Measurements from ENCODE around the gene SPINT2. TPM values are rescaled to one million over a fixed set of nuclear protein-coding genes. Genes with fewer than 3 reads are reported as not detected.

Gene SPINT2
- total and polyA plus RNA-seq, 5 experiments from 2014 or later = 49.6 to 162 (median 139) TPM

DNA sequence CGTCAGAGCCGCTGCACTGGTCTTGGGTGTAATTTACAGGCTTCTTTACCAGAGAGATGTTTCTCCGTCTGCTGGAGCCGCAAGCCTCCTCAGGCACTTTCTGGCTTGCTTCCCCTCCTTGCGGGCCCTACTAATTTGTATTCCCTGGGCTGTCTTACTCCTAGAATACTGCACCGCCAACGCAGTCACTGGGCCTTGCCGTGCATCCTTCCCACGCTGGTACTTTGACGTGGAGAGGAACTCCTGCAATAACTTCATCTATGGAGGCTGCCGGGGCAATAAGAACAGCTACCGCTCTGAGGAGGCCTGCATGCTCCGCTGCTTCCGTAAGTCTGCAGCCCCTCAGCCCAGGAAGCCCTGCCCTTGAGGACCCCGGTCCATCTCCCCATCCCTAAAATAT is 25.6 kb downstream of the SPINT2 start:
- Mint-ChIP-seq H3K36me3 (peaks cover 0 to 71% (median 21%) of the 10 kb centered on the region in 3 donors), H3K4me3 (no peak overlapping the region), H3K27ac (no peak overlapping the region), H3K4me1 (peaks cover 0 to 4% (median 1%) of the 10 kb centered on the region in 4 donors), H3K9me3 (no peaks in the 10 kb centered on the region), H3K27me3 (no peaks in the 10 kb centered on the region)
- POLR2A ChIA-PET = no interaction called here
- DNase-seq (peak in 1 of 10 donors; percentile 28), ATAC-seq (no peak)

DNA sequence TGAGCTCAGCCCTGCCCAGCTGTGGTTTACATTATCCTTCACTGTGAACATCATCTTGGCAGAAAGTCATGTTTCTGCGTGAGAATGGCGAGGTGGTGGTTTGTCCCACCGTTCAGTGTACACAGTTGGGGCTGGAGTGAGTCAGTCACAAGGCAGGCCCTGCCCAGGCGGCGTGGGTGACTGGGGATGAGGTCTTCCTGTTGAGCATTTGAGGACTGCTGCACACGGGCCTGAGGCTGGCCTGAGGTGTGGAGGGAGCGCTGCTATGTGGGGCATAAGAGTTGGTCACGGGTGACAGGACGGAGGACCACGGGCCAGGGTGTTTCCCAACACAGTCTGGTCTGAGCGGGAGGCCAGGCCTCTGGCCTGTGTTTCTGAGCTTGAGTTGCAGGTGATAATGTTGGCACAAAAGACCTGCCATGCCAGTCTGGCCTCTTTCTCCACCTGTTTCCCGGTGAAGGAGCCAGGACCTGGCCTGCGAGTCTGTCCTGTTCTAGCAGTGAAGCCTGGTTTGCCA is 26.3 kb downstream of the SPINT2 start:
- ATAC-seq (no peak), DNase-seq (peak in 1 of 10 donors; percentile 43)
- Mint-ChIP-seq H3K36me3 (peaks cover 0 to 66% (median 21%) of the 10 kb centered on the region in 3 donors), H3K27me3 (no peaks in the 10 kb centered on the region), H3K9me3 (no peaks in the 10 kb centered on the region), H3K4me1 (peaks cover 0 to 4% (median 1%) of the 10 kb centered on the region in 4 donors), H3K27ac (peak overlapping the region in 3 of 10 donors; percentile 41 to 57 (median 43)), H3K4me3 (no peak overlapping the region)
- POLR2A ChIA-PET = no interaction called here

DNA sequence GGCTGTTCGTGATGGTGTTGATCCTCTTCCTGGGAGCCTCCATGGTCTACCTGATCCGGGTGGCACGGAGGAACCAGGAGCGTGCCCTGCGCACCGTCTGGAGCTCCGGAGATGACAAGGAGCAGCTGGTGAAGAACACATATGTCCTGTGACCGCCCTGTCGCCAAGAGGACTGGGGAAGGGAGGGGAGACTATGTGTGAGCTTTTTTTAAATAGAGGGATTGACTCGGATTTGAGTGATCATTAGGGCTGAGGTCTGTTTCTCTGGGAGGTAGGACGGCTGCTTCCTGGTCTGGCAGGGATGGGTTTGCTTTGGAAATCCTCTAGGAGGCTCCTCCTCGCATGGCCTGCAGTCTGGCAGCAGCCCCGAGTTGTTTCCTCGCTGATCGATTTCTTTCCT is 27.5 kb downstream of the SPINT2 start:
- H3K4me1 Mint-ChIP-seq = peaks cover 0 to 4% (median 1%) of the 10 kb centered on the region in 4 donors
- H3K9me3 Mint-ChIP-seq = no peaks in the 10 kb centered on the region
- H3K27me3 Mint-ChIP-seq = no peaks in the 10 kb centered on the region
- peak overlapping the region in 1 of 10 donors; percentile 53 for H3K27ac Mint-ChIP-seq
- POLR2A ChIA-PET = interaction anchor here (0.5 kb wide), 1 partner anchor 41 kb away, joined by 3 read pairs; no protein-coding TSS in a partner anchor
- ATAC-seq (no peak), DNase-seq (no peak)
- H3K36me3 Mint-ChIP-seq = peaks cover 0 to 55% (median 17%) of the 10 kb centered on the region in 3 donors
- no peak overlapping the region for H3K4me3 Mint-ChIP-seq

DNA sequence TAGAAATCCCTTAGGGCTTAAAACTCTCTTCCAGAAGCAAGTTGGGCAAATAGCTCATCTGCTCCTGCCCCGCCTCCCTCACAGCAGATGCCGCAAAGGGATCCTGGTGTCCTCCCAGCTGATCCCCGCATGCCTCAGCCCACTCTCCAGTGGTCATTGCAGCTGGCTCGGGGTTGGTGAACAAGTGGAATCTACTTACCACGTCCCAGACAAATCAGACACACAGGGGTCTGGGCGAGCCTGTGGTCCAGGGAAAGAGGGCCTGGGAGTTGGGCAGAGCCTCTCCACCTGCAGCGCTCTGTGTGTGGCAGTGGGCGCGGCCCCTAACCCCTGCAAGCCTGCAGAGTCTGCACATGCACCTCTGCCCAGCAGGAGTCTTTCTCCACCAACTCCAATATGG is 28.9 kb downstream of the SPINT2 start:
- no peak overlapping the region for H3K27ac Mint-ChIP-seq
- ATAC-seq = no peak
- peak in 1 of 10 donors; percentile 19 for DNase-seq
- no peak overlapping the region for H3K4me3 Mint-ChIP-seq
- no peaks in the 10 kb centered on the region for H3K9me3 Mint-ChIP-seq
- H3K27me3 Mint-ChIP-seq = no peaks in the 10 kb centered on the region
- H3K4me1 Mint-ChIP-seq = peaks cover 0 to 2% (median 0%) of the 10 kb centered on the region in 4 donors
- POLR2A ChIA-PET = no interaction called here
- H3K36me3 Mint-ChIP-seq = peaks cover 0 to 44% (median 9%) of the 10 kb centered on the region in 3 donors

DNA sequence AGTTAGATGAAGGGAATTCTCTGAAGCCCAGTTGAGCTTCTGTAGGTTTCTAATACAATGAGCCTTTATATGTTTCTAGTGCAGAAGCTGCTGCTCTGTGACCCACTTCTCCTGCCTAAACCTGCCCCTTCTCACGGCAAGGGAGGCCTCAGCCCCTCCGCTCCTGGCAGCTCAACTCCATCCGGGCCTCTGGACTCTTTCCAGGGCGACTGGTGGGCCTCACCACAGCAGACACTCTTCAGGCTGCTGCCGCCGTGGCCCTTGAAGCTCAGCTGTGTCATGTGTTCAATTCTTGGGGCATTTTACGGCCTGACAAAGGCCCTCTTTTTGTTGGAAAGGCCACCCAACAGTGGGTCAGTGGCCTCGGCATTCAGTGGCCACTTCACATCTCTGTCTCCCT is 29.7 kb downstream of the SPINT2 start:
- no peak for ATAC-seq

DNA sequence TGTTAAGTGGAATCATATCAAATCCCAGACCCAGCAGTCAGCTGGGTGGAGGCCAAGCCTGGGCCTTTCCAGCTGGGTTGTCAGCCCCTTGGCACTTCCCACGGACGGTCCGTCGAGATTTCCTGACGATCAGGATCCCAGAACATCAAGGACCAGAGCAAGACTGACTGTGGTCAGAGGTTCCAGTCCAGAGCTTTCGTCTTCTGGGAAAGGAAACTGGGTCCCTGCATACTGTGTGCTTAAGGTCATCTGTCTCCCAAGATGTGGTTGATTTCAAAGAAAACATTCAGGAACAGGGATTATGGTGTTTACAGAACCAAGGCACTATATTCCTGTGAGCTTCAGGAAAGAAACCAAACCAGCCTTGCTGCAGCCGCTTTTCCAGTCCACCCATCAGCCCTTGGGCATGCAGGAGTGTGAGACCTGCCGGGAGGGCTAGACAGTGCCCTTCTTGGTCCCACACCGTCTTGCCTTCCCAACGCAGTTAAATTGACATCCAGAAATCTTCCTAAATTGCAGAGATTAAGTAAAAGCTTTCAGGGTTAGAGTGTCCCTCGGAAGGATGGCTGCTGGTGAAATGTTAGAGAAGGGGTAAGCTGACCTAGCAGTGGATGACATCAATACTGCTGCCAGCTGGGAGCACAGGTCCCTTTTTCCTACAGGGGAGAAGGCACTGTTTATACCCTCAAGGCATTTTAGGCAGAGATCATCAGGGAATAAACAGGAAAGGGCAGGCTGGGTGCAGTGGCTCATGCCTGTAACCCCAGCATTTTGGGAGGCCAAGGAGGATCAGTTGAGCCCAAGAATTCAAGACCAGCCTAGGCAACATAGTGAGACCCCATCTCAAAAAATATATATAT is 34.7 kb downstream of the SPINT2 start:
- POLR2A ChIA-PET = no interaction called here
- no peaks in the 10 kb centered on the region for H3K9me3 Mint-ChIP-seq
- ATAC-seq (no peak), DNase-seq (peak in 1 of 10 donors; percentile 36)
- no peaks in the 10 kb centered on the region for H3K27me3 Mint-ChIP-seq
- H3K4me1 Mint-ChIP-seq = peaks cover 0 to 3% (median 0%) of the 10 kb centered on the region in 4 donors
- no peak overlapping the region for H3K4me3 Mint-ChIP-seq
- peaks cover 0 to 2% (median 0%) of the 10 kb centered on the region in 3 donors for H3K36me3 Mint-ChIP-seq
- H3K27ac Mint-ChIP-seq = peak overlapping the region in 1 of 10 donors; percentile 37

More for the DNA sequence above, 29.7 kb downstream of the SPINT2 start:
- Mint-ChIP-seq H3K4me1 (peaks cover 0 to 2% (median 0%) of the 10 kb centered on the region in 4 donors), H3K27me3 (no peaks in the 10 kb centered on the region), H3K4me3 (no peak overlapping the region), H3K36me3 (peaks cover 0 to 38% (median 9%) of the 10 kb centered on the region in 3 donors), H3K9me3 (no peaks in the 10 kb centered on the region), H3K27ac (peak overlapping the region in 1 of 10 donors; percentile 52)
- POLR2A ChIA-PET = no interaction called here
- peak in 1 of 10 donors; percentile 19 for DNase-seq

DNA sequence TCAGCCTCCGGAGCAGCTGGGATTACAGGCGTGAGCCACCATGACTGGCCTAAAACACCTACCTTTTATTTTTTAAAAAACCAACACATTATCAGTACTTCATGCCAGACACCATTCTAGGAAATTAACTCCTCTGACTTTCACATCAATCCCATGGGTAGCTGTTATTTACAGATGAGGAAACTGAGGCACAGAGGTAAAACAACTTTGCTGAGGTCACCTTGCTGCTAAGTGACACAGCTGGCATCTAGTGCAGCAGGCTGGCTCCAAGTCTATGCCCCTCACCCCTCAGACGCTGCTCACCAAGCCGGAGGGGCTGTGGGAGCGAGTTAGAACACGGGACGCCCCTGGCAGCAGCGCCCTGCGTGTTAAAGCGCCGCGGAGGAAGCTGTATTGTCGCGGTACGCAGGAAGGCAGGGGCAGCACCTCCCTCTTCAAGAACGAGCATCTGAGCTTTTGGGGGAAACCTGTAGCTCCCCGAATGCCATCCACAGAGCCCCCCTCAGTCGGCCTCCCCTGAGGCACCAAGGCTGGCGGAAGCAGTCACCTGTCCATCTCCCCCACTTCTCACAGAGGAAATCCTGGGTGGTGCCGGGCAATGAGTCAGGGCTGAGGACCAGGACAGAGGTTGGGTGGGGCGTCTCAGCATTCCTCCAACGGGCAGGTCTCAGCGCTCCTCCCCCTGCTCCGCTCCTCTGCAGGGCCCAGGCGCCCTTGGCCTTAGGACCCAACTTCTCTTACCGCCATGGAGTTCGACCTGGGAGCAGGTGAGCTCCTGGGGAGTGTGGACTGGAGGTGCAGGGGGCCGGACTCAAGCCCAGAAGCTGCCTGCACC is 39.4 kb downstream of the SPINT2 start, which contains the start of gene C19orf33:
Gene C19orf33 (plus strand): TSS at position 735 of the 835 bp plus-strand sequence. CDS start 11 bp downstream, at position 746.
- Mint-ChIP-seq H3K27me3 (no peaks in the 10 kb centered on the region), H3K4me1 (peaks cover 0 to 3% (median under 1%) of the 10 kb centered on the region in 4 donors), H3K9me3 (no peaks in the 10 kb centered on the region), H3K36me3 (peaks cover 0 to 23% (median 2%) of the 10 kb centered on the region in 3 donors), H3K27ac (peak within 1 kb of the TSS in 1 of 10 donors; percentile 11), H3K4me3 (no peak within 1 kb of the TSS)
- no peak for DNase-seq
- no peak for ATAC-seq
- POLR2A ChIA-PET = interaction anchor here (1.0 kb wide), 1 partner anchor 38 kb away, joined by 4 read pairs; no protein-coding TSS in a partner anchor

DNA sequence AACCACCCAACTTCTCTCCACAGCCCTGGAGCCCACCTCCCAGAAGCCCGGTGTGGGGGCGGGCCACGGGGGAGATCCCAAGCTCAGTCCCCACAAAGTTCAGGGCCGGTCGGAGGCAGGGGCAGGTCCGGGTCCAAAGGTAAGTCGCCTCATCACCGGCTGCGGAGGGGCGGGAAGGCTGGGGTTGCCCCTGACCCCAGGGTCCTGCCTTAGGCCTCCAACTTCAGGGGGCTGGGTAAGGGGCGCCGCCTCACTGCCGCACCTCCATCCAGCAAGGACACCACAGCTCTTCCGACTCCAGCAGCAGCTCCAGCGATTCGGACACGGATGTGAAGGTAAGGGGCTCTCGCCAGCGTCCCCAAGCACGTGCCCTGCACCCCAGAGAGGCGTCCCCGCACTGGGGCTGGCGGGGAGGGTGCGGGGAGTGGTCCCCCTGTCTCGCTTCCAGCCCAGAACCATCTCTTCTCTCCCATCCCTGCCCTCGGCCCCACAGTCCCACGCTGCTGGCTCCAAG is 40.0 kb downstream of the SPINT2 start:
- H3K4me3 Mint-ChIP-seq = no peak overlapping the region
- DNase-seq (no peak), ATAC-seq (no peak)
- peaks cover 0 to 3% (median under 1%) of the 10 kb centered on the region in 4 donors for H3K4me1 Mint-ChIP-seq
- H3K36me3 Mint-ChIP-seq = peaks cover 0 to 24% (median 2%) of the 10 kb centered on the region in 3 donors
- H3K27me3 Mint-ChIP-seq = no peaks in the 10 kb centered on the region
- H3K9me3 Mint-ChIP-seq = no peaks in the 10 kb centered on the region
- no peak overlapping the region for H3K27ac Mint-ChIP-seq
- POLR2A ChIA-PET = interaction anchor here (1.0 kb wide), 1 partner anchor 39 kb away, joined by 4 read pairs; no protein-coding TSS in a partner anchor

DNA sequence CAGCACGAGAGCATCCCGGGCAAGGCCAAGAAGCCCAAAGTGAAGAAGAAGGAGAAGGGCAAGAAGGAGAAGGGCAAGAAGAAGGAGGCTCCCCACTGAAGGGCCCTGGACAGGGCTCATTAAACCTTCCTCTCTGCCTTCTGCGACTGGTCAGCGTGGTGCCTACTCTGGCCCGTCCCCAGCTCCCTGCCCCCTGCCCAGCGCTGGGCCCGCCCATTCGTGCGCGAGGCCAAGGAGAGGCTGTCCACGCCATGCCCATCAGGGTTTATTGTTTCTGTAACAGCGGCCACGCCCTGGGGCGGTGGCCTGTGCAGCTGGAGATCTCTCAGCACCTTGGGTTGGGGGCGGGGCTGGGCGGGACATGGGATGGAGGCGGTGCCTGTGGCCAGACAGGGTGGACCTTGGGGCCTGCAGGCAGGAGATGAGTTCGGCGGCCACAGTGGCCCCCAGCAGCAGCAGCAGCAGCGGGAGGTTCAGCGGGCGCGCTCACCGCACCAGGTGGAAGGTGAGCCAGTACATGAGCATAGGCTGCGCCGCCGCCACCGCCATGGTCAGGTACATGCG is 40.6 kb downstream of the SPINT2 start:
- peaks cover 0 to 24% (median 2%) of the 10 kb centered on the region in 3 donors for H3K36me3 Mint-ChIP-seq
- peaks cover 0 to 3% (median under 1%) of the 10 kb centered on the region in 4 donors for H3K4me1 Mint-ChIP-seq
- H3K27me3 Mint-ChIP-seq = no peaks in the 10 kb centered on the region
- ATAC-seq (no peak), DNase-seq (no peak)
- H3K4me3 Mint-ChIP-seq = no peak overlapping the region
- no peak overlapping the region for H3K27ac Mint-ChIP-seq
- H3K9me3 Mint-ChIP-seq = no peaks in the 10 kb centered on the region
- POLR2A ChIA-PET = no interaction called here

DNA sequence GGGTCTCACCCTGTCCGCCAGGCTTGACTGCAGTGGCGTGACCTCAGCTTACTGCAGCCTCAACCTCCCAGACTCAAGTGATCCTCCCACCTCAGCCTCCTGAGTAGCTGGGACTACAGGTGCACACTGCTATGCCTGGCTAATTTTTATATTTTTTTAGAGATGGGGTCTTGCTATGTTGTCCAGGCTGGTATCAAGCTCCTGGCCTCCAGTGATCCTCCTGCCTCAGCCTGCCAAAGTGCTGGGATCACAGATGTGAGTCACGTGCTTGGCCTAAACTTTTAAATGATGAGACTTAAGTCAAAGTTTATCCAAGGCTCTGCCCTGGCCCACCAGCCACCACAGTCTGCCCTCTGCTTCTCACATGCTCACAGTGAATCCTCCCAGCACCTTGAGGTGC is 41.9 kb downstream of the SPINT2 start:
- Mint-ChIP-seq H3K27me3 (no peaks in the 10 kb centered on the region), H3K36me3 (peaks cover 0 to 24% (median 2%) of the 10 kb centered on the region in 3 donors), H3K4me3 (no peak overlapping the region), H3K9me3 (no peaks in the 10 kb centered on the region), H3K27ac (no peak overlapping the region), H3K4me1 (peaks cover 2 to 6% (median 4%) of the 10 kb centered on the region in 4 donors)
- ATAC-seq (no peak), DNase-seq (no peak)
- POLR2A ChIA-PET = interaction anchor here (0.7 kb wide), 1 partner anchor 81 kb away, joined by 5 read pairs; no protein-coding TSS in a partner anchor

DNA sequence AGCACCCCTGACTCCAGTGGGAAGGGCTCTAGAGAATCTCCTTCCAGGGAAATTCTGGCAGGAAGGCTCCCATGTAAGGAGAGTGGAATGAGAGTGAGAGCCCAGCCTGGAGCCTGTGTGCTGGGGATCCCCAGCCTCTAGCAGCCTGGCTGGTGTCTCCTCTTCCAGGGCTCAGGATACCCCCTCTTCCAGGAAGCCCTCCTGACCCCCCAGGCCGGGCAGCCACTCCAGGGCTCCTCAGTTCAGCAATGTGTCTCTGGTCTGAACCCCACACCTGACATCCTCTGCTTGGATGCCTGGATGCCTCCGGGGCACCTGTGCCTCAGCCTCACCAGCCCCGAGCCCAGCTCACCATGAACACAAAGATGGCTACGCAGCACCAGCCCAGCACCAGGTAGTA is 42.7 kb downstream of the SPINT2 start:
- POLR2A ChIA-PET = no interaction called here
- peaks cover 0 to 24% (median 2%) of the 10 kb centered on the region in 3 donors for H3K36me3 Mint-ChIP-seq
- peaks cover 2 to 6% (median 5%) of the 10 kb centered on the region in 4 donors for H3K4me1 Mint-ChIP-seq
- ATAC-seq (no peak), DNase-seq (no peak)
- no peaks in the 10 kb centered on the region for H3K27me3 Mint-ChIP-seq
- no peak overlapping the region for H3K4me3 Mint-ChIP-seq
- H3K27ac Mint-ChIP-seq = no peak overlapping the region
- H3K9me3 Mint-ChIP-seq = no peaks in the 10 kb centered on the region

DNA sequence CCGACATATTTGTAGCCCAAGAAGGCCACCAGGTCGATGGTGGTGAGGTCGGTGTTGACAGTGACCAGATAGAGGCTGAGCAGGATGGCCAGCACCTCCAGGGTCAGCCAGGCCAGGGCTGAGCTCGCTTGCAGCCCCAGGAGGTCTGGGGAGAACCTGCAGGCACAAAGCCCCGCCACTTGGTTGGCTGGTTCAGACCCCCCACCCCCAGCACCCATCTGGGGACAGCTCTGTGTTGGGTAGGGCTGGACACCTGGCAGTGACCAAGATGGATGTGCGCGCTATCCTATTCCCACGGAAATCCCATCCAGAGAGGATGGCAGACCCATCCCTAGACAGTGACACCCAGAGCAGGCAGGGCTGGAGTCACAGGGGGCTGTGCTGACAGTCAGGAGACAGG is 43.2 kb downstream of the SPINT2 start:
- no peak overlapping the region for H3K4me3 Mint-ChIP-seq
- no peaks in the 10 kb centered on the region for H3K27me3 Mint-ChIP-seq
- ATAC-seq = no peak
- POLR2A ChIA-PET = interaction anchor here (0.6 kb wide), 1 partner anchor 50 kb away, joined by 3 read pairs; no protein-coding TSS in a partner anchor
- peaks cover 5 to 8% (median 6%) of the 10 kb centered on the region in 4 donors for H3K4me1 Mint-ChIP-seq
- DNase-seq = no peak
- peak overlapping the region in 1 of 10 donors; percentile 67 for H3K27ac Mint-ChIP-seq
- H3K9me3 Mint-ChIP-seq = no peaks in the 10 kb centered on the region
- peaks cover 0 to 24% (median 2%) of the 10 kb centered on the region in 3 donors for H3K36me3 Mint-ChIP-seq

Measured in naive thymus-derived CD8-positive, alpha-beta T cell (primary cell).